ENCODE data around the gene ERFL. TPM values are rescaled to one million over a fixed set of nuclear protein-coding genes. Genes with fewer than 3 reads are reported as not detected.
A peak's percentile ranks its signal among the peaks of the same experiment; 100 is the strongest.

The ERFL gene
- polyA plus RNA-seq, 5 donors: 0.13 to 0.24 (median 0.20) TPM; not detected in 1

- DNase-seq: peak; percentile 99
Measured at GRCh38 chr19:41859618-41860418, 68.4 kb downstream of the ERFL start, which contains the start of gene RPS19. Gene RPS19 (plus strand): TSS chr19:41860255. CDS start chr19:41860775, 520 bp downstream.

GRCh38 chr19:41859213-41859617 lies 69.0 kb downstream of the ERFL start:
- no peak for DNase-seq

Other genes starting within 250 kb of the ERFL start
- gene CEACAM7, start 240.2 kb downstream of the ERFL start, polyA plus RNA-seq (ENCODE audit: insufficient read depth in 1 of 5, insufficient read length in 5 of 5, low replicate concordance in 1 of 5): under 1 TPM in 4 of 5 donors, not detected in 1; 0.06 to 0.22 (median 0.10) TPM
- gene CEACAM5, start 219.8 kb downstream of the ERFL start, polyA plus RNA-seq (ENCODE audit: insufficient read depth in 1 of 5, insufficient read length in 5 of 5, low replicate concordance in 1 of 5): under 1 TPM; 0.14 to 0.58 (median 0.23) TPM
- 1 to 10 TPM; 2.8 to 3.4 (median 2.9) TPM for gene CEACAM6, start 172.9 kb downstream of the ERFL start, polyA plus RNA-seq (ENCODE audit: insufficient read depth in 1 of 5, insufficient read length in 5 of 5, low replicate concordance in 1 of 5)
- under 1 TPM in 4 of 5 donors, not detected in 1; 0.16 to 0.39 (median 0.23) TPM for gene CEACAM3, start 131.9 kb downstream of the ERFL start, polyA plus RNA-seq (ENCODE audit: insufficient read depth in 1 of 5, insufficient read length in 5 of 5, low replicate concordance in 1 of 5)
- not detected for gene LYPD4, start 83.8 kb downstream of the ERFL start, polyA plus RNA-seq (ENCODE audit: insufficient read depth in 1 of 5, insufficient read length in 5 of 5, low replicate concordance in 1 of 5)
- gene DMRTC2, start 83.4 kb downstream of the ERFL start, polyA plus RNA-seq (ENCODE audit: insufficient read depth in 1 of 5, insufficient read length in 5 of 5, low replicate concordance in 1 of 5): not detected
- 1,000 to 10,000 TPM; 1,580 to 2,598 (median 1,786) TPM for gene RPS19, start 68.2 kb downstream of the ERFL start, polyA plus RNA-seq (ENCODE audit: insufficient read depth in 1 of 5, insufficient read length in 5 of 5, low replicate concordance in 1 of 5)
- 1 to 10 TPM in 3 of 5 donors, under 1 TPM in 2; 0.39 to 2.4 (median 1.3) TPM for gene CD79A, start 51.2 kb downstream of the ERFL start, polyA plus RNA-seq (ENCODE audit: insufficient read depth in 1 of 5, insufficient read length in 5 of 5, low replicate concordance in 1 of 5)
- gene ARHGEF1, start 45.3 kb downstream of the ERFL start, polyA plus RNA-seq (ENCODE audit: insufficient read depth in 1 of 5, insufficient read length in 5 of 5, low replicate concordance in 1 of 5): 10 to 100 TPM; 51.2 to 86.8 (median 78.4) TPM
- 100 to 1,000 TPM in 1 of 5 donors, 10 to 100 TPM in 4; 42.9 to 115 (median 68.9) TPM for gene RABAC1, start 30.9 kb upstream of the ERFL start, polyA plus RNA-seq (ENCODE audit: insufficient read depth in 1 of 5, insufficient read length in 5 of 5, low replicate concordance in 1 of 5)
- under 1 TPM in 3 of 5 donors, not detected in 2; 0.19 to 0.38 (median 0.24) TPM for gene ATP1A3, start 65.8 kb upstream of the ERFL start, polyA plus RNA-seq (ENCODE audit: insufficient read depth in 1 of 5, insufficient read length in 5 of 5, low replicate concordance in 1 of 5)
- 1 to 10 TPM; 3.8 to 8.0 (median 6.0) TPM for gene GRIK5, start 141.8 kb upstream of the ERFL start, polyA plus RNA-seq (ENCODE audit: insufficient read depth in 1 of 5, insufficient read length in 5 of 5, low replicate concordance in 1 of 5)
- 10 to 100 TPM in 4 of 5 donors, 1 to 10 TPM in 1; 9.6 to 16.1 (median 12.2) TPM for gene ZNF574, start 147.7 kb upstream of the ERFL start, polyA plus RNA-seq (ENCODE audit: insufficient read depth in 1 of 5, insufficient read length in 5 of 5, low replicate concordance in 1 of 5)
- gene POU2F2, start 204.0 kb upstream of the ERFL start, polyA plus RNA-seq (ENCODE audit: insufficient read depth in 1 of 5, insufficient read length in 5 of 5, low replicate concordance in 1 of 5): 1 to 10 TPM; 1.1 to 1.7 (median 1.5) TPM